HG02870 (cell line): ENCODE results near the gene SERAC1.

Source experiments
- ATAC-seq: cut with Tn5 transposase; IDR thresholded peaks from one replicate; pipeline ENCODE4 v1.9.1; 2021; ENCODE audit warnings: mild to moderate bottlenecking, moderate library complexity; ENCODE audit not compliant: unreplicated experiment

Gene SERAC1

DNA sequence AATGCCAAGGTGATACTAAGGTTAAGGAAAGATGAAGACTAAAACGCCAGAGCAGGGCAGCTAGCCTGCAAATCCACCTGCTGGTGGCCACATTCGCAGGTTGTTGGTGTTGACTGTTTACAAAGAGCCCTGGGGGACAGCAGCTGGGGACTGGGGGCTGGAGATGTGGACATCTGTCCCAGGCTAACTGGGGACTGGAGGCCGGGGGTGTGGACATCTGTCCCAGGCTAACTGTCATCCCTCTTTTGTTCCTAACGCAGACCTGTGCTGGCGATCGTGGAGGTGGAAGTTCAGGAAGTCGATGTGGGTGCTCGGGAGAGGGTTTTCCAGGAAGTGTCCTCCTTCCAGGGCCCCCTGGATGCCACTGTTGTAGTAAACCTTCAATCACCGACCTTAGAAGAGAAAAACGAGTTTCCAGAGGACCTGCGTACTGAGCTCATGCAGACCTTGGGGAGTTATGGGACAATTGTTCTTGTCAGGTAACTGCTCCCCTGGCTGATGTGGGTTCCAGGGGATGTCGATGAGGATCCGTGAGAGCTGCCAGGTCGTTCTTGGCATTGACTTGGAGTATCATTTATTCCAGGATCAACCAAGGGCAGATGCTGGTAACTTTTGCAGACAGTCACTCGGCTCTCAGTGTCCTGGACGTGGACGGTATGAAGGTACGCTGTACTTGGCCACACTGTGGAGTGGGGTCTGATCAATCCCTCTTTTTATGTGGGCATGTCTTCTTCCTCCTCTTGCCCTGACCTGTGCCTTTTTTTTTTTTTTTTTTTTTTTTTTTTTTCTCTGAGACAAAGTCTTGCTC is 87.0 kb downstream of the SERAC1 start:
- ATAC-seq: no peak

DNA sequence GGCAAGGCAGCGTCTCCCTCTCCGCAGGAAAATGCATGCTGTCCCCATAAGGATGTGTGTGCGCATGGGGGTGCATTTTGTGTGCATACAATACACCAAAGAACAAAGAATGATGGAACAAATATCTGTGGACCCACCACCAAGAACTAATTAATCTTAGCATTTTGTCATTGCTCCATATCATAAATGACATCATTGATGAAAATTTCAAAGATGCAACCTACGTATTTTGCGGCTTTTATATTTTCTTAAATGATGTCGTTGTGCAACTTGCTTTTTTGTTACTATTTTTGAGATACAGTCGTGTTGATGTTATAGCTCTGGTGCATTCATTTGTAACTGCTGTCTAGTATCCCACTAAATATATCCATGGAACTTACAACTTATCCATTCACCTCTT is 89.7 kb downstream of the SERAC1 start:
- no peak for ATAC-seq

DNA sequence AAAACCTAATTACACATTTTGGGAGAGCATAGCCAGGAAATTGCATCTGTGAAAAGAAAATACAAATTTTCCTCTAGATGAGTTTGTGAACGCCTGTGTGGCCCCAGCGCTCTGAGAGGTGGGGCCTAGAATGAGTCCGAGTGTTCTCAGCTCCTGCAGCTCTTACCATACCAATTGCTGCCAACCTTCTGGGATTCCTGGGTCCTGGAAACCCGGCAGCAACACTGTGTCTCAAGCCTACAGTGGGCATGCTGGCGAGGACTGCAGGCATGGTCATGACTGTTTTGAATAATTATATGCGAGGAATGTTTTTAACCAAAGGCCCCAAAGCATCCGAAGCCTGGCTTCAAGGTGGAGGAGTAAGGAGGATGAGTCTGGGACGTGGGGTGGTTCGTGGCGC is 90.4 kb downstream of the SERAC1 start:
- no peak for ATAC-seq

DNA sequence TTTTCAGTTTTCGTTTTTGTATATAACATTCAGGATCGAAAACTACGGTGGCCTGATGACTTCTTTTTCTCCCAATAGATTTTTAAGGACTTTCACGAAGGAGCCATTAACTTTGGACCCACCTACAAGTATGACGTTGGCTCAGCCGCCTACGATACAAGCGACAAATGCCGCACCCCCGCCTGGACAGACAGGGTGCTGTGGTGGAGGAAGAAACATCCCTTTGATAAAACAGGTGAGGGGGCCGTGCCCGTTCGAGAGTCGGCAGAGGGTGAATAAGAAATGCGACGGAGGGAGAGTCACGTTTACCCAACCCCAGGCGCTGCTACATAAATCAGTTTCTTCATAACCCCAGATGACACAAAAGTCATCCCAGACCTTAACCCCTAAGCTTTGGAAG is 91.5 kb downstream of the SERAC1 start:
- no peak for ATAC-seq

DNA sequence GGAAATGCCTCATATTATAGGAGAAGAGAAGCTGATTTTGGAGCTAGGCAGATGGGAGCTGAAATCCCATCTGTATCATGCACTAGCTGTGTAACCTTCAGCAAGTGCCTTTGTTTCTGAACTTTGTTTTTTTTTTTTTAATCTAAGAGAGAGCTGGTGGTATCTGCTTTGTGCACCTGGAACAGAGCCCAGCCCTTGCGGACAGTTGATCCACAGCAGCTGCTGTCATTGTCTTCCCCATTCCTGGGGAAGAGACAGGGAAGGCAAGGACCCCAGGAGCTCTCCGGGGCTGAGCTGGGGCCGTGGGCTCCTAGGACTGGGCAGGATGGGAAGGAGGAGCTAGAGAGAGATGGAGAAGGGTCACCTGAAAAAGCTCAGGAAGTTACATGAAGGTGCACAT is 94.3 kb downstream of the SERAC1 start:
- ATAC-seq: no peak

DNA sequence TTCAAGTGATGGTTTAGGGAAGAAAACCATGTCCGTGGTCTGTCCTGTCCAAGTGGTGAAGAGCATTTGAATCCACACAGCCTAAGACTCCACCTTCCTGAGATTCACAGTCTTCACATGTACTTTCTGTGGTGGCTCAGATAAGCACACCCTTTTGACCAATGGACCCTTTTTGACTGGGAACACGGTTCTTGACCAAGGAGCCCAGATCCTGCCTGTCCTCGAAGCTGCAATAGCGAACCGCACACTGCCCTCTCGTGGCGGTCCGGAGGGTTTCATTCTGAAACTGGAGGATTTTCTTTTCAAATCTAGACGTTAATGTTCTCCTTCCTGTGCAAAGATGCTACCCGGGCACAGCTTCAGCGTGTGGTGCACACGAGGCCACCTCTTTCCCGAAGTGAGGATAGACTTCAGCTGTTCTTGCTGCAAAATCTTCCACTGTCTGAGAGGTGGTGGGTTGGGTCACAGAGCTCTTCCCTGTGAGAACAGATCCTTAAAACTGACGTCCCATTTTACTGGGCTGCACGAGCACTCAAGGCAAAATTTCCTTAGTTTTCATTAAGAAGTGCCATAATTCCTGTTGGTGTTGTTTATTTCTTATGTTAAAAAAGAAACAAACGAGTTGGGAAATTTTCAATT is 95.9 kb downstream of the SERAC1 start:
- ATAC-seq: no peak

DNA sequence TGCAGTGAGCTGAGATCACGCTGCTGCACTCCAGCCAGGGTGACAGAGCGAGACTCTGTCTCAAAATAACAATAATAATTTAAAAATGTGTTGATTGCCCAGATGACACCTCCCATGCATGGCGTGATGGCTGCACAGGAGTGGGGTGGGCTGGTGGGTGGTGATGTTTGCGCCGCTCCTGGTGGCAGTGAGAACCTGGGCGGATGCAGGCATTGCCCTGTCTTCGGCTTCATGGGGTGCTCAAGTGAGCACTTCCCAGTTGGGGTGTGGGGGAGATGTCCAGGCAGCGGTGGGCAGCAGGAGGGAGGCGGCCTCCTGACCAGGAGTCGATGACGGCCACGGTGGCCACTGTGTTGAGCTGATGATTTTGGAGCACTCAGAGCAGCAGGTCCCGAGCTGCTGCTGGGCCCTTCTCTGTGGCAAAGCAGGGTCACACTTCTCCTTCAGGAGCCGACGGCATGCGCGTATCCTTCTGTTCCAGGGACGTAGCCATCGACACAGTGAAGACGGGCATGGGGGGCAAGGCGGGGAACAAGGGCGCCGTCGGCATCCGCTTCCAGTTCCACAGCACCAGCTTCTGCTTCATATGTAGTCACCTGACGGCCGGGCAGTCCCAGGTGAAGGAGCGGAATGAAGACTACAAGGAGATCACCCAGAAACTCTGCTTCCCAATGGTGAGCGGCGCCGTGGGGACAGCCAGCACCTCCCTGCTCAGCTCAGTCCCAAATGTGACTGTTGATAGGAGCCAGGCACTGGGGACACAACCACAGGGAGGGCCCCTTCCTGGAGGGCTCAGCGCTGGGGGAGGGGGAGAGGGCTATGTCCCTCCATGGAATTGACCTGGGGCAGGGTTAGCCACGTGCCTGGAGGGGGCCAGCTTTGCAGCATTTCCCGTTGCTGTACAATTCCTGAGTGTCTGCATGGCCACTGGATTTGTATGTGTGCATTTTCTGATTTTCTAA is 96.7 kb downstream of the SERAC1 start:
- ATAC-seq: no peak

DNA sequence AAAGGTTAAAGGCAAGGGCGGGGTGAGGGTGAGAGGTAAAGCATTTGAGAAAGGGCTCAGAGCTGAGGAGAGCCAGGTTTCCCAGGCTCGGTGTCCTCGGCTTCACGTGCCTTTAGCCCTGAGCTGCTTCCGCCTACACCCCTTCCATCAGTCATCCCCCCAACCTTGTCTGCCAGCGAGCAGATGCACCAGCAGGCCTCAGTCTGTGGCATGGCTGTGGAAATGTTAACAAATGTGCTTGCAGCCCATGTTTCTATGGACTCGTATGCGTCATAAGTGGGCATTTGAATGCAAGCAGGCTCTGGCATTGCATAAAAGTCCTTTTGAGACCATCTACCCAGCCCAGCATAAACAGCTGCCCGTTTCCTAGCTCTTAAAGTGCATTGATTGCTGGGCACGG is 97.5 kb downstream of the SERAC1 start:
- no peak for ATAC-seq

DNA sequence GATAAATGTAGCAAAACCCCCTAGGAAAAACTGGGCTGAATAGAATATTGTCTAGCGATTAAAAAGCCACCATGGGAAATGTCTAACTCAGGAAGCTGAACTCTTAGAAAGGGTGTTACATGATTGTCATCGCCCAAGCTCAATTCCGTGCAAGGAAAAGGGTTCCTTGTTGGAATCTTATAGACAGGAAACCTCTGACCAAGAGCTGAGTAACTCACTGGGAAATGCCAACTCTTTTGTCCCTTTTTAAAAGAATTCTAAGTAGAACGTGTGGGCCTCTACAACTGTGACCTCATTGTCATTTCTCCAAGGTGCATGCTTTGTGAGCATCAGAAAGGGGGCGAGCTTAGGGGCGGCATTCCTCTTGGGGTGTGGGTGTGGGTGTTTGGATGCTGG is 98.3 kb downstream of the SERAC1 start:
- no peak for ATAC-seq

DNA sequence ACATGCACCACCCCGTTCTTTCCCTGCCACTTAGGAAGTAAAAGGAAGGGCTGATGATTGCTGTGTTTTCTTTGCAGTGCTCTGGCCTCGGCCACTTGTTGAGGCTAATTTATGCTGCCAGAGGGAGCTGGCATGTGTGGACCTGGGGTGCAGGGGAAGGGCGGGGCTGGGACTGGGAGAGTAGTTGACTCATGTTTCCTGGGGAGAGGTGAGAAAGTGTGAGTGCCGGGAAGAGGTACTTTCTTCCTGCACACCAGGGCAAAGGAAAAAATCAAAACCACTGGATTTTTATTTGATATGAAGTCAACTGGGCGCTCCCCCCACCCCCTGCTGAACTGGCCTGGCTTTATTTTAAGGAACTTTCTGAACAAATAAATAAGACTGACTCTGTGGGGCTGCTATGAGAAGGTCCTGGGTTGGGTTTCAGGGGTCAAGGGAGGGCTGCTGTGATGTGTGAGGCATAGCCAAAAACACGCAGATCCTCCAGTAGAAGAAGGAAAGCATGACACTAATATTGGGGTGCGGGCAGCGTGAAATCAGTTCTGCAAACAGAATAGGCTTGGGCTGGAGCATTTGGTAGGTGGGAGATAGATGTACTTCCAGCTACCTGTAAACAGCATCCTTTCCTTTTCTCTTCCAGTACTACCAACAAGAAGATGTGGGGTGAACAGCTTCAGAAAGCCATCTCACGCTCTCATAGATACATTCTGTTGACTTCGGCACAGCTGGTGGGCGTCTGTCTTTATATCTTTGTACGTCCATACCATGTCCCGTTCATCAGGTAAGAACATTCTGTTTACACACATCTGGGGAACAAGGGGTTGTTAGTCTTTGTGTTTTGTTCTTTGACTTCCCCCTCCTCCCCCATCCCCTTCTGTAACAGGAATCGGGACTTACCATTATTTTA is 98.9 kb downstream of the SERAC1 start:
- ATAC-seq: no peak

DNA sequence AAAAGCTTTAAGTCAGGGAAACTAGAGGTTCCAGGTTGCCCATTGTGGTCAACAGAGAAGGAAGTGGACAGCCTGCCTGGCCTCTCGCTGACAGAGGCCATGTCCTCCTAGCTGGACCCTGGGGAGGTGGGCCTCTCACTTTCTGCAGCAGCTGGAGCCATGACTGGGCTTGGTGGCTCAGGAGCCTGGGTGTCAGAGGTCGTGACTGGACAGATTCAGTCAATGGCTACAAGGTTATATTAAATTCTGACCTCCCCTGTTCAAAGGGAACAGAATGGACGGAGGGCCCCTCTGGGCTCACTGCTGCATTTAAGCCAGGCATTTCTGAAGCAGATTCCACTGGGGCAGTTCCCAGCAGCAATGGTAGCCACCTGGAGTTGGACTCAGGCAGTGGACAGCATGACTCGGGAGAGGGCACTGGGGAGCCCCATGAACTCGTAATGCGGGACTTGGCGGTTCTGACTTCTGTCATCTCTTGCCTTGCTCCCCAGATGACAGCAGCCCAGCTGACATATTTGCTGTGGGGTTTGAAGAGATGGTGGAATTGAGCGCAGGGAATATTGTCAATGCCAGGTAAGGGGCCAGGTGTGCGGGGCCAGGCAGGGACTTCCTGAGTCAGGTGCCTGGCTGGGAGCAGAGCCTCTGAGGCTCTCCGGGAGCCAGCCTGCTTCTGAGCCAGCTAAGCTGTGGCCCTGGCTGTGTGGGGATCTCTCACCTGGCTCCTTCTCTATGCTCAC is 99.7 kb downstream of the SERAC1 start:
- no peak for ATAC-seq

DNA sequence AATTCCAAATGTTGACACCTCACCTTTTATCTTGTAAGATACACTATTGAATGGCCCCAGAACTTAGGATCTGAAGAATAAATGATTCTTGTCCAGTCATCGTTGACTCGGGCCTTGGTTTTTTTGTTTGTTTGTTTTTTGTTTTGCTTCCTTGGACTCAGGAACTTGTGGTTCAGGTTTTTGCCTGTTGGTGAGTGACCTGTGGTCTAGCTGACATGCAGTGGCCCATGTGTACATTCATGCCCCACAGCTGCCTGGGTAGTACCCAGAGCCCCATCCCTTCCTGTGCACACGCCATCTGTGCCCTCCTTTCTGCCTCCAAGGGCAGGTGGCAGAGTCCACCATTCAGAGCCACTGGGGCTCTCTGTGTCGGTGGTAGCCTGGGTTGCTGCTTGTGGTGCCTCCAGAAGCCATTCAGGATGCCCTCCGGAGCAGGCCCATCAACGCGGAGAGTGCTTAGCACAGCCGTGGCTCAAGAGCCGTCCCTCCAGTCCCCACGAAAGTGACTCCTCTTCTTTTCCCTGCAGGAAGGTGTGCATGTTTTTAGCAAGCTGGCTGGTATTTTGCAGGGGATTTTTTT is 100.5 kb downstream of the SERAC1 start:
- no peak for ATAC-seq

DNA sequence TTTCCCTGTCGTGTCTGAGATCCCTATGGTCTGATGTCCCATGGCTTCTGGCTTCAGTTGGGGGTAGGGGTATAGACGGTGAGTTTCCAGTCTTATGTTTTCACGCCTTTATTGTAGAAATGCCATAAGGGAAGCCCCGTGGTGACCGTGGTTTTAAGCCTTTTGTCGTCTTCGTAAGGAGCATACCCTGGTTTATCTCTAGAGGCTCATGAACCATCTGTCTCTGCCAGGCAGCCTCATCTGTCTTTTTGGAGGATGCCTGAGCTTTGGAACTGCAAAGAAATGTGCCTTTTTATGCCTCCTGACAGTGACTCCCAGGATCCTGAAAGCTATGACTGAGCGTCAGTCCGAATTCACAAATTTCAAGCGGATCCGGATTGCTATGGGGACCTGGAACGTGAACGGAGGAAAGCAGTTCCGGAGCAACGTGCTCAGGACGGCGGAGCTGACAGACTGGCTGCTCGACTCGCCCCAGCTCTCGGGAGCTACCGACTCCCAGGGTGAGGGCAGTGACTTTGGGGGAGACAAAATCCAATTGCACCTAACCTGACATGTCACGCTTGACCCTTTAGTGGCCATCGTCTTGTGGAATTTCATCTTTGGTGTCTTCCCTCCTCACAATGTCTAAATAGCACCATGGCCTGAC is 101.8 kb downstream of the SERAC1 start:
- no peak for ATAC-seq

DNA sequence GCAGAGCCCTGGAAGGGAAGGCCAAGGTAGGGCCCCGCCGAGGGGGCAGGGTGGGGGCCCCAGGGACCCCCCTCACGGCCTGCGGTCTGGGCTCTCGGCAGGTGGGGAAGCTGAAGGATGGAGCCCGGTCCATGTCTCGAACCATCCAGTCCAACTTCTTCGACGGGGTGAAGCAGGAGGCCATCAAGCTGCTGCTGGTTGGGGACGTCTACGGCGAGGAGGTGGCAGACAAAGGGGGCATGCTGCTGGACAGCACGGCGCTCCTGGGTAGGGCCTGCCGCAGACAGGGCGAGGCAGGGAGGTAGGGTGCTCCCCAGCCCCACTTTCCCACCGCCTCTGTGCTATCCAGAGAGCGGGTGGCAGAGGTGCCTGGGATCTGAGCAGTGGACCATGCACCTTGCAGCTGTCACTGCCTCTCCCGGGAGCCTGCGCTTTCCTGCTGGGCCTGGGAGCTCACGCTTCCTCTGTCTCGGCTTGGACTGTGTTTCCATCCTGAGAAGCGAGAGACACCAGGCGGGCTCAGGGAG is 103.3 kb downstream of the SERAC1 start:
- no peak for ATAC-seq

DNA sequence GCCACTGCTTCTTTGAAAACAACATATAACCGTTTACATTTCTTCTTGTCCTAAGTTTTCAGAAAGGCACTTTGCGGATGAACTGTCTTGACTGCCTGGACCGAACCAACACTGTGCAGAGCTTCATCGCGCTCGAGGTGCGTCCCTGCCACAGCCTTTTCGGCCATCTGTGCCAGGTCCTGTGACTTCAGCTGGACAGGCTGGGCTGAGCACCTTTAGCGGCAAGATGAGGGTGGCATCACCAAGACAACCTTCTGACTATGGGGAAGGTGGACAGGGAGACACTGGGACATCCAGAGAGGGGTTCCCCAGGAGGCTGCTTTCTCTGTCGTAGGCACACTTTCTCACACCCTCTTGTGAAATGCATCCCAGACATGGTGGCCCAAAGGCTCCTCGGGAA is 104.3 kb downstream of the SERAC1 start:
- no peak for ATAC-seq

DNA sequence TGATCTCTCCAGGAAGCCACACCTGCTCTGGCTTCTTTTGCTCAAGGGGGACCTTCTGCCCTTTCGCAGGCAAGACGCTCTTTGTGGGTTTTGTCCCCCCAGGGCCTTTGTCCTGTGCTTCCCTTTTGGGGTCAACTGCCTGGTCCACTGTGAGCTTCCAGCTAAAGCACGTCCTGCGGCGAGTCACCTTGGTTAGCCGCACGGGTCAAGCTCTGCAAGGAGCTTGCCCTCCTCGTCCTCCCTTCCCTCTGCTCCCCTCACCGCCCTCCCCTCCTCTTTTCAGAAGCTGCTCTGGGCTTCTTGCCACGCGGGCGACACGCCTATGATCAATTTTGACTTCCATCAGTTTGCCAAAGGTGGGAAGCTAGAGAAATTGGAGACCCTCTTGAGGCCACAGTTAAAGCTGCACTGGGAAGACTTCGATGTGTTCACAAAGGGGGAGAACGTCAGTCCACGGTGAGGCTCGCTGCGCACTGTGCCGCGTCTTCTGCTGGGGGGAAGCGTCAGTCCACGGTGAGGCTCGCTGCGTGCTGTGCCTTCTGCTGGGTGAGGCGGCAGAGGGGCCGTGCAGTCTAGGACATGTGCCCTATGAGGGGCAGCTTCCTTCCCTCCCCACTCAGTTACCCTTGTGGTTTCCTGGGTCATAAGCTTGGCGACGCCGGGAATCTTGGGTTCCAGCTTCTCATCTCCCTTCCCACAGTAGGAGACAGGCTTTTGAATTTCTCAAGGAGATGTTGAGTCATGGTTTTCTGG is 106.2 kb downstream of the SERAC1 start:
- ATAC-seq: no peak

DNA sequence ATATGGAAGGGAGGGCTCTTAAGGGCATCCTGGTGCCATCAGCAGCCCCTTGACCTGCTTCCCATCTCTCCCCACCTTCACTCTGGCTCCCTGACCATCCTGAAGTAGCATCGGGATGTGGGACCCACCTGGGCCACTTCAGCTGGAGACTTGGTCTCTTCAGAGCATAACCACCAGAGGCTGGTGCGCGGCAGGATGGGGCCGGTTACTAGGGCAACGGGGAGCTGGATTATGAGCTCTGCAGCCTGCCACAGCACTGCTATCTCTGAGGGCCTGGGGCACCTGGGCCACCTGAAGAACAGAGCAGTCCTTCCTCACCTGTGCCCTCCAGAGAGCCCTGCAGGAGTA is 106.7 kb downstream of the SERAC1 start:
- no peak for ATAC-seq
